ENCODE data around the gene H2AZ2.
A peak's percentile ranks its signal among the peaks of the same experiment; 100 is the strongest.

- TF ChIP-seq, protein P1, sequence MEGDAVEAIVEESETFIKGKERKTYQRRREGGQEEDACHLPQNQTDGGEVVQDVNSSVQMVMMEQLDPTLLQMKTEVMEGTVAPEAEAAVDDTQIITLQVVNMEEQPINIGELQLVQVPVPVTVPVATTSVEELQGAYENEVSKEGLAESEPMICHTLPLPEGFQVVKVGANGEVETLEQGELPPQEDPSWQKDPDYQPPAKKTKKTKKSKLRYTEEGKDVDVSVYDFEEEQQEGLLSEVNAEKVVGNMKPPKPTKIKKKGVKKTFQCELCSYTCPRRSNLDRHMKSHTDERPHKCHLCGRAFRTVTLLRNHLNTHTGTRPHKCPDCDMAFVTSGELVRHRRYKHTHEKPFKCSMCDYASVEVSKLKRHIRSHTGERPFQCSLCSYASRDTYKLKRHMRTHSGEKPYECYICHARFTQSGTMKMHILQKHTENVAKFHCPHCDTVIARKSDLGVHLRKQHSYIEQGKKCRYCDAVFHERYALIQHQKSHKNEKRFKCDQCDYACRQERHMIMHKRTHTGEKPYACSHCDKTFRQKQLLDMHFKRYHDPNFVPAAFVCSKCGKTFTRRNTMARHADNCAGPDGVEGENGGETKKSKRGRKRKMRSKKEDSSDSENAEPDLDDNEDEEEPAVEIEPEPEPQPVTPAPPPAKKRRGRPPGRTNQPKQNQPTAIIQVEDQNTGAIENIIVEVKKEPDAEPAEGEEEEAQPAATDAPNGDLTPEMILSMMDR (IDR thresholded peaks at IDR 0.05): peak in 4 of 5 experiments; percentile 13 to 26 (median 22)
- no peak for TF ChIP-seq POLR2A (IDR thresholded peaks at IDR 0.05)
These were observed 10.3 kb upstream of the H2AZ2 start for GRCh38 chr7:44858161-44858560.
